MM.1S (cell line): ENCODE data around the gene NUDT22.

Source experiments
- DNase-seq: peaks from one replicate; pipeline ENCODE4 v3.0.0-alpha.2; 2015
- H2AFZ ChIP-seq: fragments of 300-600 bp; sonication (generic); 2 replicates; pipeline ENCODE4 v1.6.0; 2016; ENCODE audit warnings: antibody characterized with exemption, low read length
- H3F3A ChIP-seq: fragments of 300-600 bp; sonication (generic); 2 replicates; pipeline ENCODE4 v1.6.1; 2016; ENCODE audit warnings: mild to moderate bottlenecking, antibody characterized with exemption, low read length, moderate library complexity, mixed read lengths; ENCODE audit not compliant: insufficient read depth
- H3K27ac ChIP-seq: fragments of 300-600 bp; sonication (generic); 2 replicates; pipeline ENCODE4 v1.5.1; 2016; ENCODE audit warnings: mild to moderate bottlenecking, low read length
- H3K27me3 ChIP-seq: fragments of 300-600 bp; sonication (generic); replicated peaks from 2 replicates; pipeline ENCODE4 v1.6.0; 2016; ENCODE audit warnings: low read length; ENCODE audit not compliant: insufficient read depth
- H3K36me3 ChIP-seq: fragments of 300-600 bp; sonication (generic); replicated peaks from 2 replicates; pipeline ENCODE4 v1.6.1; 2016; ENCODE audit warnings: mild to moderate bottlenecking, low read length, mixed read lengths; ENCODE audit not compliant: insufficient read depth
- H3K4me1 ChIP-seq: fragments of 300-600 bp; sonication (generic); 2 replicates; pipeline ENCODE4 v1.6.1; 2016; ENCODE audit warnings: low read length, mixed read lengths
- H3K4me2 ChIP-seq: fragments of 300-600 bp; sonication (generic); 2 replicates; pipeline ENCODE4 v1.6.0; 2016; ENCODE audit warnings: low read depth, low read length
- H3K4me3 ChIP-seq: fragments of 300-600 bp; sonication (generic); 2 replicates; pipeline ENCODE4 v1.5.1; 2016; ENCODE audit warnings: low read length, mixed read lengths
- H3K79me2 ChIP-seq: fragments of 300-600 bp; sonication (generic); 2 replicates; pipeline ENCODE4 v1.6.1; 2016; ENCODE audit warnings: mixed run types, low read length, mixed read lengths
- H3K9ac ChIP-seq: fragments of 300-600 bp; sonication (generic); 2 replicates; pipeline ENCODE4 v1.6.1; 2016; ENCODE audit warnings: low read length, mixed read lengths
- H3K9me2 ChIP-seq: fragments of 300-600 bp; sonication (generic); replicated peaks from 2 replicates; pipeline ENCODE4 v1.6.1; 2016; ENCODE audit warnings: mild to moderate bottlenecking, low read length, mixed read lengths; ENCODE audit not compliant: insufficient read depth
- H3K9me3 ChIP-seq: fragments of 300-600 bp; sonication (generic); replicated peaks from 2 replicates; pipeline ENCODE4 v1.6.1; 2016; ENCODE audit warnings: mild to moderate bottlenecking, low read length, mixed read lengths; ENCODE audit not compliant: insufficient read depth
- H4K20me1 ChIP-seq: fragments of 300-600 bp; sonication (generic); 2 replicates; pipeline ENCODE4 v1.6.1; 2016; ENCODE audit warnings: mild to moderate bottlenecking, low read length, moderate library complexity, mixed read lengths; ENCODE audit not compliant: insufficient read depth
- CTCF ChIP-seq: fragments of 300-600 bp; sonication (generic); IDR thresholded peaks from 2 replicates; pipeline ENCODE4 v1.5.1; 2016; ENCODE audit warnings: antibody characterized with exemption, low read length, mixed read lengths
- EZH2 ChIP-seq: fragments of 300-600 bp; sonication (generic); optimal IDR thresholded peaks from 2 replicates; pipeline ENCODE3; 2017; ENCODE audit warnings: low read depth, mild to moderate bottlenecking, antibody characterized with exemption, low read length, mixed read lengths
- EZH2phosphoT487 ChIP-seq: fragments of 300-600 bp; sonication (generic); IDR thresholded peaks from 2 replicates; pipeline ENCODE4 v1.6.1; 2018; ENCODE audit warnings: antibody characterized with exemption, low read length

NUDT22 gene

GRCh38 chr11:64234647-64235379 lies 8.7 kb downstream of the NUDT22 start:
- DNase-seq: peak; percentile 60
- Histone ChIP-seq H2AFZ (peak overlapping the region; percentile 35), H3K9ac (peak overlapping the region; percentile 46; the same call in 1 of the 2 replicates)

GRCh38 chr11:64235437-64236161 lies 9.5 kb downstream of the NUDT22 start:
- H3K79me2 ChIP-seq: peaks cover 18% of the 10 kb centered on the region
- peaks cover 16% of the 10 kb centered on the region for H3K4me1 ChIP-seq
- H2AFZ ChIP-seq: no peak overlapping the region
- H3K36me3 ChIP-seq: no peaks in the 10 kb centered on the region
- H3F3A ChIP-seq: peaks cover 23% of the 10 kb centered on the region
- no peaks in the 10 kb centered on the region for H3K9me3 ChIP-seq
- peak overlapping the region; percentile 46; the same call in 1 of the 2 replicates for H3K9ac ChIP-seq
- no peaks in the 10 kb centered on the region for H3K27me3 ChIP-seq
- H3K4me3 ChIP-seq: peak overlapping the region; percentile 73
- peak overlapping the region; percentile 88 for H3K4me2 ChIP-seq
- H4K20me1 ChIP-seq: no peaks in the 10 kb centered on the region
- TF ChIP-seq CTCF (no peak), EZH2 (no peak), EZH2phosphoT487 (no peak)
- no peaks in the 10 kb centered on the region for H3K9me2 ChIP-seq
- H3K27ac ChIP-seq: no peak overlapping the region
- no peak for DNase-seq

More at GRCh38 chr11:64234647-64235379, 8.7 kb downstream of the NUDT22 start:
- peaks cover 10% of the 10 kb centered on the region for H3K4me1 ChIP-seq
- peak overlapping the region; percentile 73 for H3K4me3 ChIP-seq
- no peak overlapping the region for H3K27ac ChIP-seq
- H3K9me2 ChIP-seq: no peaks in the 10 kb centered on the region
- H3K9me3 ChIP-seq: no peaks in the 10 kb centered on the region
- no peaks in the 10 kb centered on the region for H3K36me3 ChIP-seq
- peaks cover 18% of the 10 kb centered on the region for H3K79me2 ChIP-seq
- H3F3A ChIP-seq: peaks cover 20% of the 10 kb centered on the region
- no peaks in the 10 kb centered on the region for H3K27me3 ChIP-seq
- TF ChIP-seq CTCF (no peak), EZH2 (no peak), EZH2phosphoT487 (no peak)
- peak overlapping the region; percentile 88 for H3K4me2 ChIP-seq
- no peaks in the 10 kb centered on the region for H4K20me1 ChIP-seq

- Histone ChIP-seq H4K20me1 (no peaks in the 10 kb centered on the region), H3K4me3 (no peak overlapping the region), H2AFZ (no peak overlapping the region), H3K36me3 (no peaks in the 10 kb centered on the region), H3K4me1 (peaks cover 21% of the 10 kb centered on the region), H3K27ac (no peak overlapping the region), H3F3A (peaks cover 24% of the 10 kb centered on the region), H3K27me3 (no peaks in the 10 kb centered on the region), H3K9ac (no peak overlapping the region), H3K9me2 (no peaks in the 10 kb centered on the region), H3K4me2 (no peak overlapping the region), H3K79me2 (peaks cover 25% of the 10 kb centered on the region), H3K9me3 (no peaks in the 10 kb centered on the region)
- no peak for TF ChIP-seq CTCF
- DNase-seq: no peak
Measured at GRCh38 chr11:64237484-64237951, 11.4 kb downstream of the NUDT22 start.
